ENCODE results near the gene PEAR1. TPM values are rescaled to one million over a fixed set of nuclear protein-coding genes. Genes with fewer than 3 reads are reported as not detected.

PEAR1 gene
- total RNA-seq, 1 donor from 2014 or later, result 14.8 TPM

GRCh38 chr1:156851779-156852417, 41.6 kb upstream of the PEAR1 start:
- H3K36me3 ChIP-seq, result no peaks in the 10 kb centered on the region
- no peak for TF ChIP-seq CTCF (IDR thresholded peaks at IDR 0.05)
- intact Hi-C loops (cut with DNase I), result no loop called here
- ATAC-seq (peak in 1 of 2 donors; percentile 8), DNase-seq (no peak)
- H3K27ac ChIP-seq, result no peak overlapping the region
- peaks cover 48% of the 10 kb centered on the region for H3K27me3 ChIP-seq (ENCODE audit: low read depth)
- H3K4me3 ChIP-seq, result no peak overlapping the region
- no peaks in the 10 kb centered on the region for H3K9me3 ChIP-seq
- no peaks in the 10 kb centered on the region for H3K4me1 ChIP-seq

- Histone ChIP-seq H3K27ac (no peak overlapping the region), H3K4me1 (no peaks in the 10 kb centered on the region), H3K36me3 (no peaks in the 10 kb centered on the region), H3K27me3 (ENCODE audit: low read depth) (peaks cover 48% of the 10 kb centered on the region), H3K4me3 (no peak overlapping the region), H3K9me3 (no peaks in the 10 kb centered on the region)
- ATAC-seq, result peak; percentile 6 to 14
- intact Hi-C loops (cut with DNase I), result no loop called here
- TF ChIP-seq CTCF (IDR thresholded peaks at IDR 0.05), result no peak
- no peak for DNase-seq
Observed at GRCh38 chr1:156852418-156852874, 41.1 kb upstream of the PEAR1 start.

GRCh38 chr1:156853761-156854160, 39.8 kb upstream of the PEAR1 start:
- Histone ChIP-seq H3K27ac (no peak overlapping the region), H3K4me1 (peaks cover 3% of the 10 kb centered on the region), H3K9me3 (no peaks in the 10 kb centered on the region), H3K36me3 (no peaks in the 10 kb centered on the region), H3K27me3 (ENCODE audit: low read depth) (peaks cover 48% of the 10 kb centered on the region), H3K4me3 (no peak overlapping the region)
- ATAC-seq (no peak), DNase-seq (no peak)
- intact Hi-C loops (cut with DNase I), result no loop called here
- no peak for TF ChIP-seq CTCF (IDR thresholded peaks at IDR 0.05)

GRCh38 chr1:156854634-156855033, 38.9 kb upstream of the PEAR1 start:
- no peak for TF ChIP-seq CTCF (IDR thresholded peaks at IDR 0.05)
- no peak for ATAC-seq
- no peak overlapping the region for H3K27ac ChIP-seq
- peaks cover 12% of the 10 kb centered on the region for H3K4me1 ChIP-seq
- DNase-seq, result no peak
- H3K4me3 ChIP-seq, result no peak overlapping the region
- H3K27me3 ChIP-seq (ENCODE audit: low read depth), result peaks cover 48% of the 10 kb centered on the region
- H3K36me3 ChIP-seq, result no peaks in the 10 kb centered on the region
- H3K9me3 ChIP-seq, result no peaks in the 10 kb centered on the region
- intact Hi-C loops (cut with DNase I), result no loop called here

GRCh38 chr1:156856282-156856785, 37.2 kb upstream of the PEAR1 start:
- intact Hi-C loops (cut with DNase I), result no loop called here
- no peak for TF ChIP-seq CTCF (IDR thresholded peaks at IDR 0.05)
- Histone ChIP-seq H3K4me3 (no peak overlapping the region), H3K36me3 (no peaks in the 10 kb centered on the region), H3K4me1 (peaks cover 29% of the 10 kb centered on the region), H3K9me3 (no peaks in the 10 kb centered on the region), H3K27me3 (ENCODE audit: low read depth) (peaks cover 58% of the 10 kb centered on the region), H3K27ac (no peak overlapping the region)
- ATAC-seq (no peak), DNase-seq (no peak)

Measured in lower lobe of right lung (tissue), 2 donors.